Measurements from ENCODE around the gene RORC. TPM values are rescaled to one million over a fixed set of nuclear protein-coding genes. Genes with fewer than 3 reads are reported as not detected.

RORC gene
- total and polyA plus RNA-seq, 2 experiments from 2014 or later, result not detected

DNA sequence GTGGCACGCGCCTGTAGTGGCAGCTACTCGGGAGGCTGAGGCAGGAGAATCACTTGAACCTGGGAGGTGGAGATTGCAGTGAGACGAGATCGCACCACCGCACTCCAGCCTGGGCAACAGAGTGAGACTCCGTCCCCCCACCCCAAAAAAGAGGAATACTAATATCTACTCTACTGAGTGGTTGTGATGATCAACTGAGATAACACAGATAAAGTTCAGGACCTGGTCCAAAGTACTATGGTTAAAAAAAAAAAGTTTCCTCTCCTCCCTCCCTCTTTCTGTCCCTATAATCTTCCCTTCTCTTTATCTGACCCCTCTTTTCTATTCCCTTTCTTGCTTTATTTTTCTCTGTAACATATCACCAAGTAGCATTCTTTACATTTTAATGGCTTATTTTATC, 4.0 kb upstream of the RORC start:
- no peak for DNase-seq
- no peak overlapping the region for H2AFZ ChIP-seq
- in situ Hi-C loops (cut with MboI), result no loop called here
- H3F3A ChIP-seq (ENCODE audit: insufficient read depth), result 0 out of 2 replicates have a peak, but pooled peaks cover under 1% of the 10 kb centered on the region
- no peak overlapping the region for H3K9ac ChIP-seq
- no peaks in the 10 kb centered on the region for H3K36me3 ChIP-seq (ENCODE audit: low read depth)
- no peak overlapping the region for H3K27ac ChIP-seq
- no peaks in the 10 kb centered on the region for H3K9me3 ChIP-seq (ENCODE audit: low read depth)
- no peak overlapping the region for H3K4me2 ChIP-seq (ENCODE audit: unreplicated experiment)
- WGBS, 2 experiments (ENCODE audit: low coverage in 1 of 2, low lambda C conversion rate in 2 of 2, missing lambda C conversion rate in 2 of 2), result 90 to 95% methylated on average over 7 of the region's 7 CpGs
- no peaks in the 10 kb centered on the region for H3K79me2 ChIP-seq (ENCODE audit: insufficient read depth)
- no peak for TF ChIP-seq EZH2phosphoT487 (IDR thresholded peaks at IDR 0.05; ENCODE audit: insufficient read depth, low read depth)
- no peak for TF ChIP-seq EZH2 (IDR thresholded peaks at IDR 0.05; ENCODE audit: insufficient read depth, poor library complexity, severe bottlenecking)
- H3K27me3 ChIP-seq (replicated peaks; ENCODE audit: insufficient read depth), result peaks cover 19% of the 10 kb centered on the region
- H3K9me2 ChIP-seq (ENCODE audit: insufficient read depth), result no peaks in the 10 kb centered on the region
- no peak overlapping the region for H3K4me3 ChIP-seq
- H3K4me1 ChIP-seq (ENCODE audit: insufficient read depth), result no peaks in the 10 kb centered on the region
- H4K20me1 ChIP-seq (ENCODE audit: insufficient read depth), result no peaks in the 10 kb centered on the region

DNA sequence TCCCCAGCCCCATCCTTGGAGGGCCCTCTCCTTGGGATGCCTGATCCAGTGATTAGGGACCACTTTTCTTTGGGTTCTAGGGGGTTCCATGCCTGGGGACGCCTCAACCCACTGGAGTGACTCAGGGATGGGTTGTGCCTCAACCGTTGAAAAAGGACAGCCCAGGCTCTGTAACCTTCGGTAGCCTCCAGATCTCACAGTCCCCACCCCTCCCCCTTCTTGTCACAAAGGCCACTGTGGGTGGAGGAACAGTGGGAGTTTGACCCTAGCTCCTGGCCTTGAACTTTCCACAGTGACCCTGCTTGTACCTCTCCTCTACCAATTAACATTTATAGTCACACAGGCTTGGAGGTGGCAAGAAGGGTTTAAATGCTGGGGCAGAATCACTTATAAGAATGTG, 2.6 kb upstream of the RORC start:
- Histone ChIP-seq H3K79me2 (ENCODE audit: insufficient read depth) (no peaks in the 10 kb centered on the region), H3K9me3 (ENCODE audit: low read depth) (no peaks in the 10 kb centered on the region), H3K4me2 (ENCODE audit: unreplicated experiment) (no peak overlapping the region), H3K9ac (no peak overlapping the region), H3K36me3 (ENCODE audit: low read depth) (no peaks in the 10 kb centered on the region), H3K4me1 (ENCODE audit: insufficient read depth) (no peaks in the 10 kb centered on the region), H2AFZ (no peak overlapping the region), H3K4me3 (no peak overlapping the region), H3K27ac (no peak overlapping the region), H4K20me1 (ENCODE audit: insufficient read depth) (no peaks in the 10 kb centered on the region), H3K27me3 (replicated peaks; ENCODE audit: insufficient read depth) (peaks cover 7% of the 10 kb centered on the region), H3F3A (ENCODE audit: insufficient read depth) (no peaks in the 10 kb centered on the region), H3K9me2 (ENCODE audit: insufficient read depth) (no peaks in the 10 kb centered on the region)
- DNase-seq, result no peak
- WGBS, 2 experiments (ENCODE audit: low coverage in 1 of 2, low lambda C conversion rate in 2 of 2, missing lambda C conversion rate in 2 of 2), result 75 to 78% methylated on average over 3 of the region's 3 CpGs
- TF ChIP-seq EZH2 (IDR thresholded peaks at IDR 0.05; ENCODE audit: insufficient read depth, poor library complexity, severe bottlenecking) (no peak), EZH2phosphoT487 (IDR thresholded peaks at IDR 0.05; ENCODE audit: insufficient read depth, low read depth) (no peak)
- in situ Hi-C loops (cut with MboI), result no loop called here

DNA sequence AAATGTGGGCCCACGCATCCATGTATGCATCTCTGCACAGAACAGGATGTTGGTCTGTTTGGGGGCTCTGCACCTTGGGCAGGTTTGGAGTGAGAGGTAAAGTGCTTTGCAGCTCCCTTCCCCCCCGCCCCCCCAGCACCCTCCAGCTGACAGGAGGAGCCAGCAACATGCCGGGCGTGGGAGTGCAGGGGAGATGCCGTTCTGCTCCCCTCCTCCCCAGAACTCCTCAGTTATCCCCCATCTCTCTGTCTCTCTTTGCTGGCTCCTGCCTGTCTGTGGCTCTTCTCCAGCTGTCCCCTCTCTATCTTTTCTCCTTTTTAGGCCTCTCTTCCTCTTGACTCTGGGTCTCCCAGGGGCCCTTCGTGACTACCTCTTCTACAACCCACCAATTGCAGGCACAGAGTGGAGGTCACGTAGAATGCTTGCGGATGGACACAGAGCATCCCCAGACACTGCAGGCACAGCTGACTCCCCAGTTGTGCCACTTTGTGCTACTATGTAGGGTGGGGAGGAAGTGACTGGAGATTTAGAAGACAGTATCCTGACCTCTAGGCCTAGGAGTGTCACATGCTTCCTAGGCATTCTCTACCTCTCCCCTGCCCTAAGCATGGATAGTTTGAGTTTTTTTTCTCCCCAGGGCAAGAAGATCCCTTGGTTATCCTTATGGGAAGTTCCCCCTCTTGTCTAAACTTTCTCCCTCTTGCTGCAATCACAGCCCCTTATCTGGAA, 1.7 kb upstream of the RORC start:
- H4K20me1 ChIP-seq (ENCODE audit: insufficient read depth), result no peaks in the 10 kb centered on the region
- no peak overlapping the region for H3K27ac ChIP-seq
- H2AFZ ChIP-seq, result no peak overlapping the region
- no peak overlapping the region for H3K4me3 ChIP-seq
- H3K79me2 ChIP-seq (ENCODE audit: insufficient read depth), result no peaks in the 10 kb centered on the region
- H3K9ac ChIP-seq, result no peak overlapping the region
- H3K36me3 ChIP-seq (ENCODE audit: low read depth), result no peaks in the 10 kb centered on the region
- WGBS, 2 experiments (ENCODE audit: low coverage in 1 of 2, low lambda C conversion rate in 2 of 2, missing lambda C conversion rate in 2 of 2), result 78 to 96% methylated on average over 4 to 8 of the region's 8 CpGs
- no peaks in the 10 kb centered on the region; the same call in 1 of the 2 replicates for H3K27me3 ChIP-seq (replicated peaks; ENCODE audit: insufficient read depth)
- no peak for DNase-seq
- no peaks in the 10 kb centered on the region for H3K9me3 ChIP-seq (ENCODE audit: low read depth)
- in situ Hi-C loops (cut with MboI), result no loop called here
- no peak overlapping the region for H3K4me2 ChIP-seq (ENCODE audit: unreplicated experiment)
- no peaks in the 10 kb centered on the region for H3K4me1 ChIP-seq (ENCODE audit: insufficient read depth)
- H3F3A ChIP-seq (ENCODE audit: insufficient read depth), result no peaks in the 10 kb centered on the region
- TF ChIP-seq EZH2 (IDR thresholded peaks at IDR 0.05; ENCODE audit: insufficient read depth, poor library complexity, severe bottlenecking), result no peak
- TF ChIP-seq EZH2phosphoT487 (IDR thresholded peaks at IDR 0.05; ENCODE audit: insufficient read depth, low read depth), result no peak
- H3K9me2 ChIP-seq (ENCODE audit: insufficient read depth), result no peaks in the 10 kb centered on the region

DNA sequence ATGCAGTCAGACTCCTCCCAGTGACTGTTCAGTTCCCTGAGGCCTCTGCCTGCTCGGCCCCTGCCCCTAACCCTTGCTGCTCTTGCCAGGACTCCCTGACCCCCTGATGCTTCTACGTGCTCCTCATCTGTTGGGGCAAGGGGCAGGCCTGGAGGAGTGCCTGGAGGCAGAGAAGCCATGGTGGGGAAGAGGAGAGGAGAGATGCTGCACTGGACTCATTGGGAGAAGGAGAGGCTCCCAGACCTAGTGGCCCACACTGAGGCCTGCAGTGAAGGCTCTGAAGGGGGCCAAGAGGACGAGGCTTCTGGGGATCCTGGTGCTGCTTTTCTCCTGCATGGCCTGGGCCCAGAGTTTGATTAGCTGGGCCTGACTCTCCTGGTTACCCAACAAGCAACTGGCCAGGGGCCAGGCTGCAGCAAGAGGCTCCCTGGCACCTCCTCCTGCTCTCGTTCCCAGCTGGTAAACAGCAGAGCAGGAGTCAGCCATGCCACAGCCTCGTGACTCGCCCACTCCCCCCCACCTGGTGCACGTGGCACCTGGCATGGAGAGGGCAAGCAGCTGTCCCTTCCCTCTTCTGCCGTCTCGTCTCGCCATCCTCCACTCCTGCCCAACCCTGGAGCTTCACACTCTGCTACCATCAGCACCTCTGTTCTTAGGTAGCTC, 847 bp upstream of the RORC start:
- TF ChIP-seq EZH2phosphoT487 (IDR thresholded peaks at IDR 0.05; ENCODE audit: insufficient read depth, low read depth), result no peak
- no peak for TF ChIP-seq EZH2 (IDR thresholded peaks at IDR 0.05; ENCODE audit: insufficient read depth, poor library complexity, severe bottlenecking)
- H3F3A ChIP-seq (ENCODE audit: insufficient read depth), result no peaks in the 10 kb centered on the region
- no peaks in the 10 kb centered on the region for H3K79me2 ChIP-seq (ENCODE audit: insufficient read depth)
- no peaks in the 10 kb centered on the region for H3K4me1 ChIP-seq (ENCODE audit: insufficient read depth)
- no peaks in the 10 kb centered on the region for H3K9me2 ChIP-seq (ENCODE audit: insufficient read depth)
- no peak overlapping the region for H3K4me3 ChIP-seq
- peak; percentile 88 for DNase-seq
- H3K4me2 ChIP-seq (ENCODE audit: unreplicated experiment), result no peak overlapping the region
- no peaks in the 10 kb centered on the region for H3K9me3 ChIP-seq (ENCODE audit: low read depth)
- H2AFZ ChIP-seq, result no peak overlapping the region
- no peaks in the 10 kb centered on the region; the same call in 1 of the 2 replicates for H3K27me3 ChIP-seq (replicated peaks; ENCODE audit: insufficient read depth)
- 29% methylated on average over 10 of the region's 10 CpGs for WGBS, 2 experiments (ENCODE audit: low coverage in 1 of 2, low lambda C conversion rate in 2 of 2, missing lambda C conversion rate in 2 of 2)
- no peak overlapping the region for H3K27ac ChIP-seq
- no peaks in the 10 kb centered on the region for H4K20me1 ChIP-seq (ENCODE audit: insufficient read depth)
- H3K36me3 ChIP-seq (ENCODE audit: low read depth), result no peaks in the 10 kb centered on the region
- no peak overlapping the region for H3K9ac ChIP-seq
- in situ Hi-C loops (cut with MboI), result no loop called here

Measured in GM23248 (cell line).